Limb (tissue), 2 donors: ENCODE measurements around the gene ANKRD13A.
"Not testable (repeated sequence)": the region's sequence is repeated elsewhere in the genome, so short reads cannot be mapped to it uniquely, and the experiment has no call there.

Experiments
- DNase-seq, 2 donors: peaks; one replicate each; pipeline ENCODE4 v3.0.0-alpha.2; 2016; ENCODE audit errors: extremely low spot score in 2 of 2

ANKRD13A gene

DNA sequence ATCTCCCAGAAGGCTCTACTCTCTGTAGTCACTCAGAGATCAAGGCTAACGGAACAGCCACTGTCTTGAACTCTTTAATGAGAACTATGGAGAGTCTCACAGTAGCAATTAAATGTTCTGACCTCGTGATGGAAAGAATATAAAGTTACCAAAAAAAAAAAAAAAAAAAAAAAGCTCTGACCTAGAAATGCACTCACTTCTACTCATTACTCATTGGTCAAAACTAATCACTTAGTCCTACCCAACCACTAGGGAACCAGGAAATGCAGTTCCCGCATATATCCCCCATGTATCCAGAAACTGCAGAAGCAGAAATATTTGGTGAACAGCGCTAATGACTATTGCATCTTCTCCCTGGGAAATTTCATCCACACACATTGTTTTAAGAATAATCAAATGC lies 78.6 kb downstream of the ANKRD13A start:
- no peak for DNase-seq

GRCh38 chr12:110079477-110080400 lies 80.5 kb downstream of the ANKRD13A start:
- no peak for DNase-seq

- no peak for DNase-seq
These were observed 81.2 kb downstream of the ANKRD13A start for GRCh38 chr12:110080410-110080809.

DNA sequence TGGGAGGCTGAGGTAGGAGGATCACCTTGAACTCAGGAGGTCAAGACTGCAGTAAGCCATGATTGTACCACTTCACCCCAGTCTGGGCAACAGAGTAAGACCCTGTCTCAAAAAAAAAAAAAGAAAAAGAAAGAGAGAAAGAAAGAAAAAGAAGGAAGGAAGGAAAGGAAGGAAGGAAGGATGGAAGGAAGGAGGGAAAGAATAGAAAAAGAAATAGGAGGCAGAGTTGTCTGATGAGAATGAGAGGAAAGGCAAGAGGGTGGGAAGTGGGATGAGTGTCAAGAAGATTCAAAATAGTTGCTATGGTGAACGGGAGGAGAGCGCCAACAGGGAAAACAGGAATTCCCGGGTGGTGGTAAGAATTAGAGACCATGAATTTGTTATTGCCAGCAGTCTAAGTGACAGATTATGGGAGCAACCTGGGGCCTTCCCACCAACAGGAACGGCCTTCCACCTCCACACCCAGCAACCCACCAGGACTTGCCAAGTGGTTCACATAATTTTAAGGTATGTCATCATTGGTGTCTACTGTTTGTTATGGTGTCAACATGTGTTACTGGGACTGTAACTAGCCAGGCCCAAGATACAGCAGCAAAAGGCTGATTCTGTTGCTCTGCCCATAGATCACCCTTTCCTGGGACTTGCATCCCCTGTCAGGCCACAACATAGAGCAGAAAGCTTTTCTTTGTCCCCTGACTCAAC lies 85.2 kb downstream of the ANKRD13A start:
- no peak for DNase-seq

DNA sequence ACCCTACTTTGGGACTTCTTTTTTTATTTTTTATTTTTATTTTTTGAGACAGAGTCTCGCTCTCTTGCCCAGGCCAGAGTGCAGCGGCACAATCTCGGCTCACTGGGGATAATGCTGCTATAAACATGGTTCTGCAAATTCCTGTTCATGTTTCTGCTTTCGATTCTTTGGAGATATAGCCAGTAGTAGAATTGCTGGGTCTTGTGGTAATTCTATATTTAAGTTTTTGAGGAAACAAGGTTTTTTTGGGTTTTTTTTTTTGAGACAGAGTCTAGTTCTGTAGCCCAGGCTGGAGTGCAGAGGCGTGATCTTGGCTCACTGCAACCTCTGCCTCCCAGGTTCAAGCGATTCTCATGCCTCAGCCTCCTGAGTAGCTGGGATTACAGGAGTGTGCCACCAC lies 89.0 kb downstream of the ANKRD13A start:
- DNase-seq, result not testable (repeated sequence)

- no peak for DNase-seq
These were observed 89.7 kb downstream of the ANKRD13A start for GRCh38 chr12:110088936-110089335.
